GM21528 (cell line): ENCODE data around the gene GRPEL2.

Source experiments
- ATAC-seq: cut with Tn5 transposase; IDR thresholded peaks from one replicate; pipeline ENCODE4 v1.9.1; 2021; ENCODE audit warnings: mild to moderate bottlenecking, moderate library complexity; ENCODE audit not compliant: unreplicated experiment, low FRiP score

Gene GRPEL2

DNA sequence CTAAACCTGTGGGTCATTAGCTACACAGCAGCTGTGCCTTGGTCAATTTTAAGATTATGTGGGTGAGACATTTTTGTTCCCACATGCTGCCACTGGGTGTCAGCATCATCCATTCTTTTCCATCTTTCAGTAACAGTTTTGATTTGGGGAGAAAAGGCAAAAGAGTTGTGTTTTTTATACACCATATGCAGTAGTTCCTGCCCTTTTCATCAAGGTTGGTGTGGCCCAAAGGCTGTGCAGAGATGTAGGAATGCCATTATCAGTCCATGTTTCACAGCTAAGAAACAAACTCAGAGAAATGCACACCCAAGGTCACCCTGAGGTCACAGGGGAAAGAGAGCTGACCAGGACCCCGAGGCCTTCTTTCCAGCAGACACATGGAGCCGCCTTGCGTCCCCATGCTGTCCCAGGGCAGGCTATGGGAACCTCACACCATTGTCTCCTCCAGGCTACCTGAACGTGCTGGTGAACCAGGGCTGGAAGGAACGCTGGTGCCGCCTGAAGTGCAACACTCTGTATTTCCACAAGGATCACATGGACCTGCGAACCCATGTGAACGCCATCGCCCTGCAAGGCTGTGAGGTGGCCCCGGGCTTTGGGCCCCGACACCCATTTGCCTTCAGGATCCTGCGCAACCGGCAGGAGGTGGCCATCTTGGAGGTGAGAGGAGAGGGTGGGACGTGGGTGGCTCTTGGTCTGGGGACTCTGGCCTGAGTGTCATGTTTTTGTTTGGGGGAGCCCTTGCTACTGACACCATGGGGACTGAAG lies 27.8 kb upstream of the GRPEL2 start:
- no peak for ATAC-seq

DNA sequence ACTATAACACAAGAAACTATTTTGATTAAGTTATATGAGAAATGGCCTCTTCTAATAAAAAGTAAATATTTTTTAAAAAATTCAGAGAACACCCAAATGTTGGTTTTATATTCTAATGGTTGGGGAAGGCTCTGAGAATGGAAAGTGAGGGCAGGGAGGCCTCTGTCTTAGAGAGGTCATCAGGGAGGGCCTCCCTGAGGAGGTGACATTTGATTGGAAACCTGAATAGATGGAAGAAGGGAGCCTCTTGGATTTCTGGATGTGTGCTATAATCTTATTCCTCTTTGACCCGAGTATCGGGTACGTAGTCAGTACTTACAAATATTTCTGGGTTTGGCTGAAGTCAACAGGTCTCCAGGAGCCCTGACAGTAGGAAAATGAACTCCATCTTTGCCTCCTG lies 26.1 kb upstream of the GRPEL2 start:
- ATAC-seq = no peak

DNA sequence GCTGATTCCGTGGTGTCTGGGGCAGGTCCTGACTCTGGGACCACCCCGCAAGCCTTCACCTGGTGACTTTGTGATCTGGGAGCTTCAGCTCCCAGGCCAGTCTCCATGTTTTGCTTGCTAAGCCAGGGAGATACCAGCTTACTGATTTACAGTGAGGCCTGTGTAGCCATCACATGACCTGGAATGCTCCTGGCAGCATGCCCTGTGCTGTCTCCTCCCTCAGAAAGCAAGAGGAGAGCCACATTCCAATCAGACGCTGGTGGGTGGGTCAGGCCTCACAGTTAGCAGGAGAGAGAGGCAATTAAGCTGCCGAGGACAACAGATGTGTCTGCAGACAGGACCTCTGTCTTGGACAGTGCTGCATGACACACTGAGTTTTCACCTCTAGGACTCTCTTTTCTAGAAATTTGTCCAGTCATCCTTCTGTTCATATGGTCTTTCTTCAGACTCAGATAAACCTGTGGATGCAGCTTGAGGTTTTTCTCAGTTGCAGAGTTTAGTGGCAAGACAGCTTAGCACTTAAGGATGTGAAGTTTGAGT lies 24.4 kb upstream of the GRPEL2 start:
- no peak for ATAC-seq

DNA sequence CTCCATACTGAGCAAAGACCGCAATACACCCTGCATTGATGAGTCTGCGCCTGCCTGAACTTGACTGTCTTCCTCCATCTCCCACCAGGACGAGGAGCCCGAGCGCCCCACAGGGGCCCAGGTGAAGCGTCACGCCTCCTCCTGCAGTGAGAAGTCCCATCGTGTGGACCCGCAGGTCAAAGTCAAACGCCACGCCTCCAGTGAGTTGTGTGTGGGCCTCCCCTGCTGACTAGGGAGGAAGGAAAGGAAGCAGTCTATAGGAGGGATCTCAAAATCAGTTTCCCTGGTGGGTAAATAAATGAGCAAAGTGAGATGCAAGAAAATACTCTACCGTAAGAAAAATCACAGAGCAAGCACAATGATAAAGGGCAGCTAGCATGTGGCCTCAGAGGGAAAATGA lies 22.8 kb upstream of the GRPEL2 start:
- ATAC-seq = no peak

DNA sequence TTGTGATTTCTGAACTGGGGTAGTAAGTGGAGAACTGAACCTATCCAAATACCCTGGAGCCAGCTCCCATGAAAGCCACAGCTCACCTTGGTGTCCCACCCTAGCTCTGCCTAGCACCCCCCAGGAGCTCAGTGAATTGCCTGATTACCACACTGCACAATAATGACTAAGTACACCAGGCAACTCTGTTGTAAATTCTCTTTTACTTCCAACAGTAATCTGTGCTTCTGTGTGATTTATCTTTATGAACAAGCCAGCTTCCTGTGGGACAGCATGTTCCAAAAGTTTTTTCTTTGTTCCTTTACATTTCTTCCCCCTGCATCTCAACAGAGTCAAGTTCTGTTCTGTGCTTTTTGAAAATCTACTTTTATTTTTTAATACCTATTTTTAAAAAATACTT lies 22.1 kb upstream of the GRPEL2 start:
- no peak for ATAC-seq

DNA sequence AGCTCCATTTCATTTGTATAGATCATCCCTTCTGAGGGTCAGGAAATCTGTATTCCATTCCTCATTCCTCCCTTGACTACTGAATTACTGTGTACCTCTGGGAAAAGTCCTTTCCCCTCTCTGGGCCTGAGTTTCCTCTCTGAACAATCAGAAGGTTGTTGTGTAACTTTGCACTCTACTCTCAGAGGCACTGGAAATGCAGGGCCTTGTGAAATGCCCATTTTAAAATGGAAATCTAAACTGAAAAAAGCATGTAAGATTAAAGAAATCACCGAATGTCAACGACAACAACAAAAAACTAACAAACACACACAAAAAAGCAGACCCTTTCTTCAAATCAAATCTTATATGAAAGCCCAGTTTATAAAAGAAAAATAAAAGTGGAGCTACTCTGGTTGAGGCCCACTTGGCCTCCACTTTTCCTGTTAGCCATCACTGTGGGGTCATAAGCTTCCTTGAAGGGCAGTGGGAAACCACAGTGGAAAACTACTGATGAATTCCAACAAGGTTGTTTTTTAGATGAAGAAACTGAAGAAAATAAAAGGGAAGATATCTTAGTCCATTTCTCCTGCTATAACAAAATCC lies 21.6 kb upstream of the GRPEL2 start:
- ATAC-seq = no peak

DNA sequence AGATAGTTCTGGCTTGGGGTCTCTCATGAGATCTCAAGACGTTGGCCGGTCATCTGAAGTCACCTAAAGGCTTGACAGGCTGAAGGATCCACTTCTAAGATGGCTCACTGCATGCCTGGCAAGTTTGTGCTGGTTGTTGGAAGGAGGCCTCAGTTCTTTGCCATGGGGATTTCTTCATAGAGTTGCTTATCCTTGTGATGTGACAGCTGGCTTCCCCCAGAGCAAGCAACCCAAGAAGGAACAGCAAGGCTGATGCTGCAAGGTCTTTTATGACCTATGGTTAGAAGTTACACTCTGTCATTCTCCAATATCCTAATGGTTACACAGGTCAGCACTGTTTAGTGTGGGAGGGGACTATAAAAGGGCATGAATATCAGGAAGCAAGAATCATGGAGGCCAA lies 20.7 kb upstream of the GRPEL2 start:
- ATAC-seq = no peak

DNA sequence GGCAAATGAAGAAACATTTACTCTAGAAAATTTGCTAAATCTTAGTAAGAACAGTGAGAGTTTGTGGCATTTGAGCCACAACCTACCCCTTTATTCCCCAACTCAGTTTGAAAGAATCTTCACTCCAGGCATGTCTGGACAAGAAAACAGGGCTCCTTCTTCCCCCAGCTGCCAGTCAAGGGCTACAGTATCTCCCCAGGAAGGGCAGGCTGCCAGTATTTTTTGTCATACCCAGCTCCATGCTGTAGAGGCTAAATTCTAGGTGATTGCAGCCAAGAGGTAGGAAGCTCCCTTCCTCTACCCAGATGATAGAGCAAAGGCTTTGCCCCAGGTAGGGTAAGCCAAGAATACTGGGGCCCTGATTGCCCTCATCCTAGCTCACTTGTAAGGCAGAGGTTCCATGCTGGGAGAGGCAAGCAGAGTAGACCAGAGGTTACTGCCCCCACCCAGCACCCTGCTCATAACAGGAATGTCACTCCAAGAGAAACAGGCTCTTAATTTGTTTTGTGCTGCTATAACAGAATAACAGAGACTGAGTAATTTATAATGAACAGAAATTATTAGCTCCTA lies 20.0 kb upstream of the GRPEL2 start:
- ATAC-seq = no peak

DNA sequence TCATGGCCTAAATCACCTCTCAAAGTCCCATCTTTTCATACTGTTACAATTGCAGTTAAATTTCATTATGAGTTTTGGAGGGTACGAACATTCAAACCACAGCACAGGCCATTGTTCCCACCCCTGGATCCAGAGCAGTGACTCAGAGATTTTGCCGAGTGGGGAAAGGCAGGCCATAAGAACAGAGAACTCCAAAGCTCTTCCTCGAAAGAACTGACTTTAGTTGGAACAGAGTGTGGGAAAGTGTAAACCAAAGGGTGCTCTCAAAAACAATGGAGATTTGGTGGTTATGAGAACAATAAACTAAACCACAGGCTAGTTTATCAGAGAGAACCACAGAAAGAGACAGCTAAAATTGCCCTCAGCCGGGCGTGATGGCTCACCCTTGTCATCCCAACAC lies 19.4 kb upstream of the GRPEL2 start:
- ATAC-seq = no peak

DNA sequence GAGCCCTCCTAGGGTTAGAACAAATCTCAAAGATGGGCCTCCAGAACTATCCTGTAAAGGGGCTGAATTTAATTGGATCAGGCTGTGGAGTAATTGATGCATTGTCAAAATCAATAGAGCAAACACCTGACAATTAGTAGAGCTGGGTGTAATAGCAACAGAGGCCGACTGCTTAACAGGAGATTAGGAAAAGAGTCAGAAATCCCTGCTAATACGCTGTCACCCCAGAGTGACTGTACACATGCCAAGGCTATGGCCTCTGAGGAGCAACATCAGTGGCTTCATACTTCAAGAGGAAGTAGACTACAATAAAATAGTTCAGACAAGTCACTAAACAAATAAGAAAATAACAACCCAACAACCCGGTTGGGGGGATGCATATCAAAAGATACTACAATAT lies 18.7 kb upstream of the GRPEL2 start:
- ATAC-seq = no peak

DNA sequence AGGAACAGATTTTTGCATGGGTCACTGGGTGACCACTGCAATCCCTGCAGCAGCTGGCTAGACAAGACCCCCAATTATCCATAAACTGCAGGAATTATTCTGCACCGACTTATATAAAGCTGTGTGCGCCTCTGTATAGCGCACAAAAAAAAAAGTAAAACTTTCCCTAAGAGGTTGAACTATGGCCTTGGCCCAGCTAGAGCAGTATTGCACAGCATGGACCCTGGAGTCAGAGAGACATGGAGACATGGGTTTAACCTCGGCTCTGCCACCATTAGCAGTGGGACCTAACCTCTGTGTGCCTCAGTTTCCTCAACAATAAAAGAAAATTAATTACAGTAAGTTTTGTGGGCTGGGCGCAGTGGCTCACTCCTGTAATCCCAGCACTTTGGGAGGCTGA lies 17.1 kb upstream of the GRPEL2 start:
- no peak for ATAC-seq

DNA sequence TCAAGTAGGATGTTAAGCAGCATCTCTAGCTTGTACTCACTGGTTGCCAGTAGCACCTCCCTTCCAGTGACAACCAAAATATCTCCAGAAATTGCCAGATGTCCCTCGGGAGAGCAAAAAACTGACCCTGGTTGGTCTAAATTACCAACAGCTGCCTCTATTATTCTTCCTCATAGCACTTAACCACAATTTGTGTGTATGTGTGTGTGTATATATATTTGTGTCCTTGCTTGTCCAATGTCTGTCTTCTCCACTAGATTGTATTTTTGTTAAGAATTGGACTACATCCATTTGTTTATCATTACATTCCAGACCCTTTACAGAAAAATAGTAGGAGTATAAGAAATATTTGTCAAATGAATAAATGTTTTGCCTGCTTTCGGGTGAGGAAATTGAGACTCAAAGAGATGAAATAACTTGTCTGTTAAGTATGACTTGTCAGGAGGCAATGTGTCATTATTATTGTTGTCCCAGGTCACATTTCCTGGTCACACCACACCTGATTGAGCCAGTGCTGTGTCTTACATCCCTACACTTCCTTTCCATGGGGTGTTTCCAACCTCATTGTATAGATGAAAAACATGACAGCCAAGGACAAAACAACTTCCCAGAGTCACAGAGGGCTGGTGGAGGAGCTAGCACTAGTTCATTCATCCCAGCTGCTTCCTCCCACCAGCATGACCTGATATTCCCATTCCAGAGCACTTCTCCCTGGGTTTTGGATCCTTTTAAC lies 11.4 kb upstream of the GRPEL2 start:
- no peak for ATAC-seq

DNA sequence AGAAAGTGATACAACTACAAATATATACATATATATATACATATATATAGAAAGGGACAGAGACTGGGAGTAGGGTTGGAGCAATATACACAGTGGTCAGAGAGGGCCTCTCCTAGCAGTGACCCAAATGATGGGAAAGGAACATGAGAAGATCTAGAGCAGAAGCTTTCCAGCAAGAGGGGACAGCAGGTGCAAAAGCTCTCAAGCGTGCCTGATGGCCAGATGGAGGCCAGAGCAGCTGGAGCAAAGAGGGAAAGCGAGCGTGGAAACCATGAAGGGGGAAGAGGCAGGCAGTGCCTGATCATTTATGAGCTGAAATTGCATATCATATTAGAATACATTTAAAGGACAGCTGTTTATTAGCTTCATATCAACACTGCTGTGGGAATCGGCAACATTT lies 7.6 kb upstream of the GRPEL2 start:
- no peak for ATAC-seq

DNA sequence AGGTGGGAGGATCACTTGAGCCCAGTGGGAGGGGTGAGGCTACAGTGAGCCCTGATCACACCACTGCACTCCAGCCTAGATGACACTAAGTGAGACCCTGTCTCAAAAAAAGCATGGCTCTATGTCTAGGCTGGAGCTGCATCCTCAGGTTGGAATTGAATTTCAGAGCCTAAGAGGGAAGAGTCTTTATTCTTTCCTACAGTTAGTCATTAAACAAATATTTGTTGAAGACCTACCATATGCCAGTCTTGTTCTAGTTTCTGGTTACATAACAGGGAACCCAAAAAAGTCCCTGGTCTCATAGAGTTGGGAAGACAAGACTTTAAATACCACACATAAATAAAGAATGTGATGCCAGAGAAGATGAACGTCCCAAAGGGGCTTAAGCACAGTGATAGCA lies 6.9 kb upstream of the GRPEL2 start:
- no peak for ATAC-seq

DNA sequence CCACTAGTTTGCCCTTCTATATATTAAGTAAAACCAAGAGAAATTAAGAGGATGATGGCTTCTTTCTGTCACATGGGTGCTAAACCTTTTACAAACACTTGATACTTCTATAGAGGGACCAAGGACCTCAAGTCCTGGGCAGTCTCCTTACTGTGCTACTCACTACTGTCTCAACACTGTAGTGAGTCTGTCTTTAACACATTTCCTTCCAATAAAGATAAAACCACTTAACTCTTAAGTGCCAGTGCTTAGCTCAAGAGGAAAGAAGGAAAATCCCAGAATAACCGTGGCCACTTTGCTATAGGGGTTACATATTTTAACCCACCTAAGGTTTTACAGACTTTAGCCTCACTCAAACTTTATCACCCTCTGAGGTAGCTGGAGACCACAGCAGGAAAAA lies 4.4 kb upstream of the GRPEL2 start:
- no peak for ATAC-seq

DNA sequence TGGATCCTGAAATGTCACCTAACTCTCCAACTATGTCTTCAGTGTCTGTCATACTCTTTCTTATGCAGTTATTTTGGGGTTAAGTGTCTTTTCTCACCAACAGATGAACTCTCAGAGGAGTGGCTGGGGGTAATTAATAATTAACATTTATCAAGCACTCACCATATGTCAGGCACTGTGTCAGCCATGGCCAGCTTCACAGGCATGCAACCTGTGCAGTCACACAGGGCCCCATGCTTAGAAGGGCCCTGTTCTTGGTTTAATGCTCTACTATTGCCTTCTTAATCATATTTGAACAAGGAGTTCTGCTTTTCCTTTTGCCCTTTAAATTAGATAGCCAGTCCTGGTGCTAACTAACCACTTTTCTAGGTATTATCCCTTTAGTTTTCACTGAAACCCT lies 3.4 kb upstream of the GRPEL2 start:
- ATAC-seq = no peak

DNA sequence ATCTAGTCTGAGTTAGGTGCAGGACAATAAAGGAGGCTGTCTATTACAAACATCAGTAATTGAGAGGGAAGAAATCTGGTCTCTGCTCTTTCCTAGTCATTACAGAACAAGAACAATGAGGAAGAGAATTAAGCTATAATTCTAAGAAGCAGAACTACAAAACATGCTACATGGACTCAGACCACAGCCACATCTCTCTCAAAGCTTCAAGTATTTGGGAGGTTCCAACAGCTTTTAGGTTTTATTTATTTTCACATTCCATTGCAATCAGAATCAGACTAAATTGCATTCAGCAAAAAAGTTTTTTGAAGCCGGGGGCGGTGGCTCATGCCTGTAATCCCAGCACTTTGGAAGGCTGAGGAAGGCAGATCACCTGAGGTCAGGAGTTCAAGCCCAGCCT lies 1.1 kb upstream of the GRPEL2 start:
- no peak for ATAC-seq

DNA sequence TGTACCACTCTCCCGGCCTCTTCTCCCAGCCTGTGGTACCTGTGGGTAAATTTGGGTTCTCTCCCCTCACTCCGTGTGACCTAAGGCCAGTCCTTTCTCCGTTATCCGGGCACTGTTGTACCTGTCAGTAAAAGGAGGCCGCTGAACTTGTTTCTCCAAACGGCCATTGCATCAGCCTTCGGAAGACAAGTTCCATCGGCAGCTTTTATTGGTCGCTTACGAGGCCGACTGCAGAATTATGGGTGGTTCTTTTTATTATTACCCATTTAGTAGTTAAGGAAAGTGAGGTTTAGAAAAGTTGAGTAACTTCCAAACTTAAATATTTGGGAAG lies 558 bp downstream of the GRPEL2 start:
- no peak for ATAC-seq

DNA sequence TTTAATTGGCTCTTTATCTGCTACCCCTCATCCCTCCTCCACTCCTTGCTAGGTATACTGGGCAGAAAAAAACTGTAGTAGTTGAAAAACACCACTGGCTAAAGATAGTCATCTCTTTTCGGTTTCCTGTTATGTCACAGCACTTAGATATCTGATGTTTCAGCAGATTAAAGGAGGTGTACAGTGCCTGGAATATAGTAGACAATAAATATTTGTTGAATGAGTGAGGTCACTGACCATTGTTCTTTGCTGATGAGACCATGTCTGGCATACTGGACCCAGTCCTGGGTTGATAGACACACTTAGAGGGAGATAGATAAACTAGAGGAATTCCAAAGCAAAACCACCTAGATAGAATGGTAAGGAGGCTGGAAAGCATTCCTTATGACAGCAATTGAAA lies 3.2 kb downstream of the GRPEL2 start:
- no peak for ATAC-seq

DNA sequence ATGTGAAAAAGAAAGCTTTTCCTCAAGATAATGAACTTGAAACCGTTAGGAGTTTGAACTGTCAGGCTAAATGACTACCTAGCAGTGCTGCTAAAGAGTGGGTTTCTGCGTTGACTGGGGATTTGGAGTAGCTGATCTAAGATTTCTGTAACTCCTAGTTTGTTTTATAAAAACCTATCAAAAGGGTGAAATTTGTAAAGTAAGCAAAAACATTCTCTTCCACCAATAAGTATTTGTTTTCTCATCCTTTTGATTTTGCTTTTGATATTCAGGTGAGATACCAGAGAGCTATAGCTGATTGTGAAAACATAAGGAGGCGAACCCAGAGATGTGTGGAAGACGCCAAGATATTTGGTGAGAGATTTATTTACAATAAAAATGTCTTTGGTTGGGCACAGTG lies 4.1 kb downstream of the GRPEL2 start:
- no peak for ATAC-seq

DNA sequence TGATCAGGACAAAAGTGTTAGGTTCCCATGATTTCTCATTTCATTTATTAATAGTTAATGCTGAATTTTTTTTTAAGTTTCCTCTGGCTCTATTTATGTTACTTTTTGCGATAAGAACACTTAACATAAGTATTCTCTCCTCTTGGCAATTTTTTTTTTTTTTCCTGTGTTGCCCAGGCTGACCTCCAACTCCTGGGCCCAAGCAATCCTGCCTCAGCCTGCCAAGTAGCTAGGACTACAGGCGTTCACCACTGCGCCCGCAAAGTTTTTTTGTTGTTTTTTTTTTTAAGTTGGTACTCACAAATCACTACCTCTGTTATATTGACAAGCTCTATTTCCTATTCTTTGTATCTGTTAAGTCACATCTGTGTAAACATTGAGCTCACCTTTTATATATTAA lies 6.9 kb downstream of the GRPEL2 start:
- no peak for ATAC-seq

DNA sequence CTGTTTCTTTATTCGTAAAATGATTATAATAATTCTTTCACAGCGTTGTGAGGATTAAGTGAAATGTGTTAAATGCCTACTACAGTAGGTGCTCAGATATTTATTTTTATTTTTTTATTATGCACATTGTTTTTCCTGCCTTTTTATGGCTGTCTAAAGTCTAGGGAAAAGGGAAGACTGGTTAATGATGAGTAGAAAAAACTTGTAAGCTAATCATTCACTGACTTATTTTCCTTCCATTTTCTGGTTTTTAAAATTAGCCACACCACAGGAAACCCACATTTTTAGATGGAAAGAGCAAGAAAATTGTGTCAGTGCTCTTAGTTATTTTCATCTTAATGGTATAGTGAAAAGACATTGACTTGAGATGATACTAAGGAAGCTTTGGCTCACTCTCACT lies 8.6 kb downstream of the GRPEL2 start:
- no peak for ATAC-seq
